ENCODE data around the gene ABT1.
A peak's percentile ranks its signal among the peaks of the same experiment; 100 is the strongest.

The ABT1 gene

DNA sequence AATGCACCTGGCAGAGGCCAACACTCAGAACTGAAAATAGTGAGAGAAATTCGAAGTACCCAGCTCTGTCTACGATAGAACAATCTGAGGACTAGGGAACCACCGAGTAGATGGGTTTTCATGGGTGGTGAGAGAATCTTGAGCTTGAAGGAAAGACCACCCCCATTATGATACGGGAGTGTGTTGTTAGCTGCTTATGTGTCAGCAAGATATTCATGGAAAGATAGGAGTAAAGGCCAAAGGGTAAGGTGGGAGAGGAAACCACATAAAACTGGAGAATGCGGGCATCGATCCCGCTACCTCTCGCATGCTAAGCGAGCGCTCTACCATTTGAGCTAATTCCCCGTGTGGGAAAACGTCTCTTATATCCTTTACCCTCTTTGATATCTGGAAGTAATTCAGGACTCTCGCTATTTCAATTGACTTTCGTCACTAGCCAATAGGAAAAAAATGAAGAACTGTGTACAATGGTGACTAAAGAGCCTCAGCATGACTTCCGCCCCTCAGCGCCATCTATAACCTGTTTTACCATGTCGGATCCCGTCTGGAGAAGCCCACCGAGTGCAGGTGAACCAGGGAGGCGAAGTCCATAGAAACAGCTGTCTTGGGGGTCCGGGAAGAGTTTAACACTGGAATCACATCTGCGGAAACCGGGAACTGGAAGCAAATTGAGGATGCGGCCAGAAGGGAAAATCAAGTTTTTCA, 25.0 kb upstream of the ABT1 start:
- no peak for DNase-seq (ENCODE audit: low read depth in 2 of 2)

DNA sequence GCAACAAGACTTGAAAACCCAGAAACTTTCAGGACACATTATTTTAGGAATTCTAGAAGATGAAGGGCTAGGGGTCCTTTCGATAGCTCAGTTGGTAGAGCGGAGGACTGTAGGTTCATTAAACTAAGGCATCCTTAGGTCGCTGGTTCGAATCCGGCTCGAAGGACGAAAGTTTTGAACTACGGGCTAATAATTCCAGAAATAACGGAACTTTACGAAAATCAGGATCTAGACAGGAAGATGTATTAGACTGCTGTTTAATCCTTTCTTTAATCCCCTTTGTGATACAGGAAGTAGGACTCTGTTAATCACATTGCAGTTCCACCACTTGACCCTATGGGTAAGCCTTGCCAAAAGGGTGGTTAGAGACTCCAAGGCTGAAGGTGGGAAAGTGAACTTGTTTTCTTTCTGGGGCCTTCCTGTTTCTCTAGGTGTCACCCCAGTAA, 21.2 kb upstream of the ABT1 start:
- no peak for DNase-seq (ENCODE audit: low read depth in 2 of 2)

DNA sequence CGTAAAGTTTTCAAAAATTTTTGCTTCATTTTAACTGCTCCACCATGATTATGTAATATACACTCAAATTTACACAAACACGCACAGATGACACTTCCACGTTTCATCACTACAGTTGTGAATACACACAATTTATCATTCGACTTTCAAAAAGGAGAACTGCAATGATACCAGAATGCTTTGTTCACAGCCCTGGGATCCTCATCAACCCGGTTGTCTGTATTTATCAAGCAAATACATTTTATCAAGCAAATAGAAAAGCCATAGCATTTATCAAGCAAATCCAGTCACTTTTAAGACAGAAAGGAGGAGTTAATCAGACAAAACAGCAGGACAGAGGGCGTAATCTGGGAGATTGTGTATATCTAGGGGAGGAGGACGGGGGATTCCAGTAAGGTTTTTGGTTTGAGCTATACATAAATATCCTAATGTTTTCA, 20.3 kb upstream of the ABT1 start:
- no peak for DNase-seq (ENCODE audit: low read depth in 2 of 2)

DNA sequence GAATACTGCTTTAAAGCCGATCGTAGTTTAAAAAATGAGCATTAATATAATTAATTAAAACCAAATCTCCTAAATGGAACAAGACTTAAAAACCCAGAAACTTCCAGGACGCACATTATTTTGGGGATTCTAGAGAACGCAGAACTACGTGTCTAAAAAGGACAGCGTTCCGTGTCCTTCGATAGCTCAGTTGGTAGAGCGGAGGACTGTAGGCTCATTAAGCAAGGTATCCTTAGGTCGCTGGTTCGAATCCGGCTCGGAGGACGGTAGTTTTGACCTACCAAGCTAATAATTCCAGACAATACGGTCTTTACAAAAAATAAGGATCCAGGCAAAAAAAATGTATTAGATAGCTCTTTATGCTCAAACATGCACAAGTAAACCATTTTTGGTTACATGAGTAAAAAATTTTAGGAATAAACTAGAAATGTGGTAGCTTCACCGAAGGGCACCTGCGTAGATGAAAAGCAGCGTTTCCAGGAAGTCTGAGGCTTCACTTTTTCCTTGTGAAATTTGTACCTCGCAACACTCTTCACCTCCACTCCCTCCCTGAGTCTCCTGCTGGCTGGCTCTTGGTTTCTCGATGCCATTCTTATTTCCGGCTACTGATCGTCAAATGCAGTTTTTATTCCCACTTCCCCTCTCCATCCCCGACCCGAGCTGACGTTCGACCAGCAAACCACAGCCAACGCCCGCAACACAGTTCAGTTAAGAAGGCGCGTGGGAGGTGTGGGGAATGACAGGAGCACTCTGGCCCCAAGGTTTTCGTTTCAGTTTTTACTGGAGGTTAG, 19.6 kb upstream of the ABT1 start:
- no peak for DNase-seq (ENCODE audit: low read depth in 2 of 2)

DNA sequence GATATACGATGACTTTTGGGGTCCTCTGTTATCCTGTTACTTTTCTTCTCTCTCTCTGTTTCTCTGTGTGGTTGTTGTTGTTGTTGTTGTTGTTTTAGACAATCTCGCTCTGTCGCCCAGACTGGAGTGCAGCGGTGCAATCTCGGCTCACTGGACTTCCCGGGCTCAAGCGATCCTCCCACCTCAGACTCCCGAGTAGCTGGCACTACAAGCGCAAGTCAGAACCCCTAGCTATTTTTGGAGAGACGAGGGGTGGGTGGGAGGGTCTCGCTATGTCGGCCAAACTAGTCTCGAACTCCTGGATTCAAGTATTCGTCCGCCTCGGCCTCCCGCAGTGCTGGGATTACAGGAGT, 19.1 kb upstream of the ABT1 start:
- DNase-seq (ENCODE audit: low read depth in 2 of 2): no peak

DNA sequence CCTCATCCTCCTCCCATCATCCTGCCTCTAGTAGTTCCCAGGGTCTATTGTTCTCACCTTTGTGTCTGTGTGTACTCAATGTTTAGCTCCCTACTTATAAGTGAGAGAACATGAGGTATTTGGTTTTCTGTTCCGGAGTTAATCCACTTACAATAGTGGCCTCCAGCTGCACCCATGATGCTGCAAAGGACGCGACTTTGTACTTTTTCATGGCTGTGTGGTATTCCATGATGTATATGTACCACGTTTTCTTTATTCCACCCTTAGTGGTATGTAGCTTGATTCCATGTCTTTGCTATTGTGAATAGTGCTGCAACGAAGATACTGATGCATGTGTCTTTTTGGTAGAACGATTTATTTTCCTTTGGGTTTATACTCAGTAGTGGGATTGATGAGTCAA, 18.5 kb upstream of the ABT1 start:
- no peak for DNase-seq (ENCODE audit: low read depth in 2 of 2)

DNA sequence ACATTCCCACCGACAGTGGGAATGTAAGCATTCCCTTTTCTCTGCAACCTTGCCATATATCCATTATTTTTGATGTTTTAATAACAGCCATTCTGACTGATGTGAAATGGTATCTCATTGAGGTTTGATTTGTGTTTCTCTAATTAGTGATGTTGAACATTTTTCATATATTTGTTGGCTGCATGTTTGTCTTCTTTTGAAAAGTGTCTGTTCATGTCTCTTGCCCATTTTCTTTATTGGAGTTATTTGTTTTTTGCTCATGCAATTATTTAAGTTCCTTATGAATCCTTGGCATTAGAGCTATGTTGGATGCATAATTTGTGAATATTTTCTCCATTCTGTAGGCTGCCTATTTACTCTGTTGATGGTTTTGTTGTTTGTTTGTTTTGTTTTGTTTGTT, 18.0 kb upstream of the ABT1 start:
- DNase-seq (ENCODE audit: low read depth in 2 of 2): no peak

DNA sequence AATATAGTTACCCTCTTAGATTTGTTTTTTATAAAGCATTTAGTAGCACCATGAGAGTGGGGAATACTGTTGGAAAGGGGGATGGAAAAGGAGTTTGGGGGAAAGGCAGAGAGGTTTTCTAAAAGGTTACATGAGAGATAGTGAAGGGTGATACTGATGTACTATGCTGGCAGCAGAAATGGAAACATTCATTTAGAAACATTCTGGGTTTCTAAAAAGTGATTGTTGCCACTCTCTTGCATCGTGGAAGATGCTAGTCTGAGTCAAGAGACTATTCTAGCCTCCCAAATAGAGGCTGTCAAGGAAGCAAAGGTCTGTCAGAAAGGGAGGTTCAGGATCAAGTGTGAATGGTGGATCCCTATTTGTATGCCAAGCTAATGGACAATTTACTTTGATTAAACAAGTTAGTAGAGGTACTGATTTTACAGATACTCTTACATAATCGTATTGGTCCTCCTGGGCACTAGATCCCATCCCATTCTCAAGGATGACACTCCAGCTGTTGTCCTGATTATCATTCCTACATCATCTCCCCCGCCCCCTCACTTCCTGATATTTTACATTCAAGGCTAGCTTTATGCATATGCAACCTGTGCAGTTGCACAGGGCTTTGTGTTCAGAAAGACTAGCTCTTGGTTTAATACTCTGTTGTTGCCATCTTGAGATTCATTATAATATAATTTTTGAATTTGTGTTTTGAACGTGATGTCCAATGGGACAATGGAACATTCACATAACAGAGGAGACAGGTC, 15.4 kb upstream of the ABT1 start:
- DNase-seq (ENCODE audit: low read depth in 2 of 2): no peak

DNA sequence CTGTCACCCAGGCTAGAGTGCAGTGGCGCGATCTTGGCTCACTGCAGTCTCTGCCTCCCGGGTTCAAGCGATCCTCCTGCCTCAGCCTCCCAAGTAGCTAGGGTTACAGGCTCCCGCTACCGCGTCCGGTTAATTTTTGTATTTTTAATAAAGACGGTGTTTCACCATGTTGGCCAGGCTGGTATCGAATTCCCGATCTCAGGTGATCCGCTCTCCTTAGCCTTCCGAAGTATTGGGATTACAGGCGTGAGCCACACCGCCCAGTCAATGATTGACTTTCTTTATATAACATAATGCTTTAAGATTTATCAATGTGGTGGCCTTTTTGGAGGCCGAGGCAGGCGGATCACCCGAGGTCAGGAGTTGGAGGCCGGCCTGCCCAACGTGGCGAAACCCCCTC, 7.8 kb upstream of the ABT1 start:
- no peak for DNase-seq (ENCODE audit: low read depth in 2 of 2)

DNA sequence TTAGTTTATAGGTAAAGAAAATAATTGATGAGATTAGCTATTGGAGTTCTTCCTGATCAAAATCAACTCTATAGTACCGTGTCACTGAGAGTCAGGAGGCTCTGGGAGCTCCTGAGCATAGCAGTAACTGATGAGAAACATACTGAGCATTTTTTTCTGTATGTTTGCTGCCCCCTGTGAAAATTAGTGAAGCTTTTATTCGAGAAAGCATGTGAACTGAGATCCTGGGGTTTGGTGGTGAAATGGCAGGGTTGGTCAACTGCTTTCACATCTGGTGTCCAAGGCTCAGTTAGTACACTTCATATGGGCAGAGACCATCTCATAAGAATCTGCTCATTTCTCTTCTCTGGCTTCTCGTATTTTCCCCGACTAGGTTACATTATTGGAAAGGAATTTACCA, 4.1 kb upstream of the ABT1 start:
- no peak for DNase-seq (ENCODE audit: low read depth in 2 of 2)

DNA sequence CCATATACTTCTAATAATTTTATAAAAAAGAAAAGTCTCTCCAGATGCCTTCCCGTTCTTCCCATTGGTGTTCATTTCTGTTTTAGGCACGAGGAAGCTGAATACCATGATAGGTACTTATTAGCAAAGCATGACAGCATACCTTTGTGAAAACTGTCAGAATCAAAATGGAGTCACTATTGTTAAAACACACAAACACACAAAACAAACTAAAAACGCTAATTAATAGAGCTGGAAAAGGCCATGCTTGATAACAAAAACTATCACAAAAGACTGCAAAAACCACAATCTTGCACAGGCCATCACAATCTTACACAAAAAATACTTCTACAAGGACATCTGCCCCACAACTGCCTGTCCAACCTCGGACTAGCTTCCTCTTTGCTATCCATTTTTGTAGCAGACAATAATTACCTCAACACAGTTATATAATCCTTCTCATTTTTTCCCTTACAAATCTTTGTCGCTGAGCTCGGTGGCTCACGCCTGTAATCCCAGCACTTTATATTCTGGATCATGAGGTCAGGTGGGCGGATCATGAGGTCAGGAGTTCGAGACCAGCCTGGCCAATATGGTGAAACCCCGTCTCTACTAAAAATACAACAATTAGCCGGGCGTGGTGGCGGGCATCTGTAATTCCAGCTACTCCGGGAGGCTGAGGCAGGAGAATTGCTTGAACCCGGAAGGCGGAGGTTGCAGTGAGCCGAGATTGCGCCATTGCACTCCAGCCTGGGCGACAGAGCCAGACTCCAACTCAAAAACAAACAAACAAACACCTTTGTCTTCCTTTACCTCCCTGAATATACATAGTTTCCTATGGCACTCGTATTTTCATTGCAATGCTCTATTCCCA, 3.2 kb upstream of the ABT1 start:
- DNase-seq (ENCODE audit: low read depth in 2 of 2): no peak

DNA sequence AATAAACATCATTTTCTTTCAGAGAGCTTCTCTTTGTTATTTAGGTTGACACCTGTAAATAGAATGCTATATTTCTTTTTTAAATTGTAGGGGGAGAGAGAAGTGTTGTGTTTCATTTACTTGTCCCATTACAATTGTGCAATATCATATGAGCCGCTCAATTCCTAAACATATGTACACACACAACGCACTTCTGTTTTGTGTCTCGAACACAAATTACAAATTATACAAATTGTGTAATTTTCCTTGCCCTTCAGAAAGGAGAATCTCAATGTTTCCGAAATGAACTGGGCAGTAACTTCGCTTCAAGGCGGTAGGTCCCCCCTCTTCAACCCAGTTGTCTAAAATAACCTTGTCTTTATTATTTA, 2.6 kb upstream of the ABT1 start:
- DNase-seq (ENCODE audit: low read depth in 2 of 2): no peak

DNA sequence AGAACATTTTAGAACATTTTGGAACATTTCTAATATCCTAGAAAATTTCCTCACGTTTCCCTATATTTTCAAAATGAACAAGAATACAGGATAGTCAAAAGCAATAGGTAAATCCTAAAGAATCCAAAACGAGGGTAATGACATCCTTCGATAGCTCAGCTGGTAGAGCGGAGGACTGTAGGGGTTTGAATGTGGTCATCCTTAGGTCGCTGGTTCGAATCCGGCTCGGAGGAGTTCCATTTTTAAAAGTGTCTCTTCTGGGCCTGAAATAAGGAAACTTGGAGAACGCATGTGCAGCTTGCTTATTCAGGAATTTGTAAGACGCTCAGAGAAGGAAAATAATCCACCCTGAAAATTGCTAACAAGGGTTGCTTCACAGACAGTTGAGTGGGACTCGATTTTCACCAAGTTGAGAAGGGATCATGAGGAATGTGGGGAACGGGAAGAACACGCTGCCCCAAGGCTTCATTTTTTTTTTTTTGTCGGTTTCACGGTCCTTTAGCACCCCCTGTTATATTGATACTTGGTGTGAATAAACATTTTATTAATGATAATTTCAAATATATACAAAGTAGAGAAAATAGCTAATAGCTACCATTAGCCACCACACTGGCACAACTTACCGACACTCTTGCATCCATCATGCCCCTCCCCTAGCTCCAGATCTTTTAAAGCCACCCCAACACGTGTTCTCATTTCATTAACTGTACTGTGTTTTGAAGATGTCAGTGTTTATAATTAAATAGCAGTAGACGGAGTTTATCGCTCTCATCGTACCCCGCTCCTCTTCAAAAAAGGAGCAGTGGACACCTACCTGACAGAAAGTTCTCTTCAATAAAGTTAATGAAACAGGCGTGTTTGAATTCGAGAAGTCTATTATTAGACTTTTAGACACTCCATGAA, 1.8 kb upstream of the ABT1 start:
- no peak for DNase-seq (ENCODE audit: low read depth in 2 of 2)

DNA sequence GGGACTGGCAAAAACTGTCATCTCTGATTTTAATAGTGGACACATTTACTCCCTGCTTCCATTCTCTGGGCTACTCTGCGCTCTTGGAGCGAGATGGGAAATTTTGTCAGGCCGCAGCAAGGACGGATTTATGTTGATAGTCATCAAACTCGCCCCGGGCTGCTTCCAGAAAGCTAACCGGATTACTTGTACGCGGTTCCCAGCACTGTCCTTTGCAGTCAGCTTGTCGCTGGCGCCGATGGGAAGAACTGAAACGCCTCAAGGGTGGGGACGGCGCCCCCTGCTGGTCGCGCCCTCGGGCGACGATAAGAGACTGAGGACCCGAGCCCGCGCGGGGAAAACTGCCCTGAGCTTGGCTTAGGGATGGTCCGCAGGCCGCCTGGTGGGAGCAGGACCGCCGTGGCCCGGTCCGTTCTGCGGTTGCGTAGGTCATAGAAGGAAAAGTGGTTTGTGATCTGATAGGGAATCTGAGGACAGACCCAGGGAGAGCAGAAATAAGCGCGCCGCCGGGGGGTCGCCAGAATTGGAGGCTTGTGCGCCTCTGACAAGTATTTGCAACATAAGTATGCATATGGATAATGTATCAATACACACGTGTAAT, 984 bp upstream of the ABT1 start:
- DNase-seq (ENCODE audit: low read depth in 2 of 2): peak; percentile 65 to 86

DNA sequence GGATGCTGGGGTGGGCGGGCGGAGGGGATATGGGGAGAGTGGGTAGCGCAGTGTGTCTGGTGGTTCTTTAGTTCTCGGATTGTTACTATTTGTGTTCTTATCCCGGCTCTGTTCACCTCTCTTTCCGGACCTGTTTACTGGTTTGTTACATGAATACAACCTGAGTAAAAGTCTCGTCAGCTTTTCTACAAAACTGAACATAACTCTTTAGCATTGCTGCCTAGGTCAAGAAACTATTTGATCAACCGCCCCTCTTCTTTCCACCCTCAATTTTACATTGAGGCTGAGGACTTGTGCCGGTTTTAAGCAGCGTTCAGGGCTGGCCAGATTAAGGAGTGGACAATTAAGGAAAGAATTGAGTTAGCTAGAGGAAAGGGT, 625 bp downstream of the ABT1 start:
- DNase-seq (ENCODE audit: low read depth in 2 of 2): no peak

DNA sequence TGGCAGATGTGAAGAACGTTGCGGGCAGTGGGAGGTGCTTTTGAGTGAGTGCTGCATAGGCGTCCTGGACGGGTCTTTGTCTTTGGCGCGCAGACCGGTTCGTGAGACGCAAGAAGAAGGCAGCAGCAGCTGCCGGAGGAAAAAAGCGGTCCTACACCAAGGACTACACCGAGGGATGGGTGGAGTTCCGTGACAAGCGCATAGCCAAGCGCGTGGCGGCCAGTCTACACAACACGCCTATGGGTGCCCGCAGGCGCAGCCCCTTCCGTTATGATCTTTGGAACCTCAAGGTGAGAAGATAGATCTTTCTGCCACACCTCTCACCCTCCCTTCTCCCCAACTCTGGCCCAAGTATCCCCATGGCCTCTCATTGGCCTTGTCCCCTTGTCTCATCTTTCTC, 1.1 kb downstream of the ABT1 start:
- no peak for DNase-seq (ENCODE audit: low read depth in 2 of 2)

DNA sequence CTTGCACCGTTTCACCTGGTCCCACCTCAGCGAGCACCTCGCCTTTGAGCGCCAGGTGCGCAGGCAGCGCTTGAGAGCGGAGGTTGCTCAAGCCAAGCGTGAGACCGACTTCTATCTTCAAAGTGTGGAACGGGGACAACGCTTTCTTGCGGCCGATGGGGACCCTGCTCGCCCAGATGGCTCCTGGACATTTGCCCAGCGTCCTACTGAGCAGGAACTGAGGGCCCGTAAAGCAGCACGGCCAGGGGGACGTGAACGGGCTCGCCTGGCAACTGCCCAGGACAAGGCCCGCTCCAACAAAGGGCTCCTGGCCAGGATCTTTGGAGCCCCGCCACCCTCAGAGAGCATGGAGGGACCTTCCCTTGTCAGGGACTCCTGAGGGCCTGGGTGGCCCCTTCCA, 1.5 kb downstream of the ABT1 start:
- no peak for DNase-seq (ENCODE audit: low read depth in 2 of 2)

DNA sequence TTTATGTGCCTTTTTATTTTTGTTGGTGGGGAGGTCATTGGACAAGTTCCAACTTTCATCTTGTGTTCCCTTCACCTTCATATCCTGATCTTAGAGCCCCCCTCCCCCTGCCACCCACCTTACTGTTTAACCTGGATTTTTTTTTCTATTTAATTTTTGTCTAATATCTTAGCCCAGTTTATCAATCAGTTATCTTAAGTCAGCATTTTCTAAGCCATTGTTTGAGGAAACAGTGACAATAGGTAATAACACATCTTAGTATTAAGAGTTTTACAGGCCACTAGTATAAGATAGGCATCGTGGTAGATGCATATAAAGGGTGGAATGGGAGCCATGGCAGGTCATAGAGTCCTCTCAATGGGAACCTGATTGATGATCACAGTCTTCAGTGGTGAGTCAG, 2.4 kb downstream of the ABT1 start:
- no peak for DNase-seq (ENCODE audit: low read depth in 2 of 2)

DNA sequence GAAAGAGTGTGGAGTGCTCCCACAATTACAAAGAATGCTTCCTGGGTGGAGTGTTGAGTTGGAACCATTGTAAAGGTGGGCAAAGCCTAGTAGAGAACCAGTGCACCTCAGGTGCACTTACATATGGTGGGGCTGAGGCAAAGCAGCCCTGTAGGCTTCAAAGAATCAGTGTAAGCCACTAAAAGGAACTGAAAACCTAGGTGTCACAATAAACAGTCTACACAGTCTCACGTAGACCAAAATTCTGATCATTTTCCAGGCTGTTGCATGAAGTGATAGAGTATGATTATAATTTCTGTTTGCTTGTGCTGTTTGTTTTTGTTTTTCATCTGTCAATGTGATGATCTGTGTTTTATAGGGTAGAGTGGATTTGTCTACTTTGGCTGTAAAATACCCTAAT, 2.8 kb downstream of the ABT1 start:
- DNase-seq (ENCODE audit: low read depth in 2 of 2): no peak

DNA sequence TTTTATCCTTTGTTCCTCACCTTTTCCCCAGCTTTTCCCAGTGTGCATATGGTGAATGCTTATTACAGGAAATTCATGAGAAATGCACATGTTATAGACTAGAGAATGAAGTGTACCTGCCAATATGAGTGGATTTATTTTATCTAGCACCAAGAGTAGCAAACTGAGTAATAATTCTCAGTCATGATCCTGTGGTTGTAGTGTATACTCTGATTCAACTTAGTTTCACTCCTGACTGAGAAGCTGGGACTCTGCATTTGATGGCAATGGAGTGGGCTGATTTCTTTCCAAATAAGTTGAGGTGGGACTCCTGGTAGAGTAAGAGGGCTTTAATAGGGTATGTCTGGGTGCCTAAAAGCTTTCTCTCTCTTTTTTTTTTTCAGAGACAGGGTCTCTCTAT, 4.0 kb downstream of the ABT1 start:
- no peak for DNase-seq (ENCODE audit: low read depth in 2 of 2)

DNA sequence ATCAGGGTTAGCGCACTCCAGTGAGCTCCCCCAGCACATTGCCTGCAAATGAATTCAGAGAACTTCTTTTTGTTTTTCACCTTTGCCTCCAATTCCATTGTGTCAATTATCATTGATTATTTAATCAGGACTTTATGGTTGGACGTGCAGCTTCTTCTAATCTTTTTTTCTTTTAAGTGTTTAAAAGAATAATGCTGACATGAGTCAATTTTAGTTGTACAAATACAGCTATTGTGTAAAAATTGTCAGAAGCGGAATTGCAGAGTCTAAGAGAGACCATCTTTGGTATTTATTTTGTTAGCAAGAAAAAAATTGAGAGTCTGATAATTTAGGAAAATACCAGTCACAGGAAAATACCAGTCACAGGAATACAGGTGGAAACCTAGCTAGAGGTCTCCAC, 5.5 kb downstream of the ABT1 start:
- no peak for DNase-seq (ENCODE audit: low read depth in 2 of 2)
